Fibroblast of skin of scalp (primary cell): Measurements from ENCODE around the gene PSD4.

Experiments used
- DNase-seq: peaks from one replicate; pipeline ENCODE4 v3.0.0-alpha.2; 2013

Gene PSD4

GRCh38 chr2:113224647-113225236 is 51.0 kb downstream of the PSD4 start:
- DNase-seq, result no peak

GRCh38 chr2:113225263-113226259 is 51.8 kb downstream of the PSD4 start:
- peak; percentile 33 for DNase-seq

GRCh38 chr2:113226462-113226861 is 52.7 kb downstream of the PSD4 start:
- no peak for DNase-seq

GRCh38 chr2:113227290-113227689 is 53.5 kb downstream of the PSD4 start:
- no peak for DNase-seq

- DNase-seq, result no peak
These were observed 53.9 kb downstream of the PSD4 start for GRCh38 chr2:113227698-113228097.

- no peak for DNase-seq
These were observed 54.6 kb downstream of the PSD4 start for GRCh38 chr2:113228351-113228750.

- no peak for DNase-seq
These were observed 55.4 kb downstream of the PSD4 start for GRCh38 chr2:113228991-113229716.

GRCh38 chr2:113229795-113230194 is 56.0 kb downstream of the PSD4 start:
- DNase-seq, result no peak

- DNase-seq, result no peak
These were observed 56.8 kb downstream of the PSD4 start for GRCh38 chr2:113230531-113230930.

- DNase-seq, result no peak
These were observed 57.3 kb downstream of the PSD4 start for GRCh38 chr2:113231064-113231463.

GRCh38 chr2:113232123-113232522 is 58.4 kb downstream of the PSD4 start:
- no peak for DNase-seq

- no peak for DNase-seq
These were observed 59.0 kb downstream of the PSD4 start for GRCh38 chr2:113232740-113233139.

- DNase-seq, result peak; percentile 38
These were observed 60.1 kb downstream of the PSD4 start for GRCh38 chr2:113233593-113234550.

- no peak for DNase-seq
These were observed 61.1 kb downstream of the PSD4 start for GRCh38 chr2:113234721-113235346.

GRCh38 chr2:113235347-113236226 is 61.8 kb downstream of the PSD4 start:
- DNase-seq, result peak; percentile 74

GRCh38 chr2:113236367-113237159 is 62.8 kb downstream of the PSD4 start:
- DNase-seq, result no peak

- DNase-seq, result no peak
These were observed 63.9 kb downstream of the PSD4 start for GRCh38 chr2:113237604-113238160.

GRCh38 chr2:113238871-113239839 is 65.4 kb downstream of the PSD4 start:
- no peak for DNase-seq
